ENCODE data around the gene PREX1.

PREX1 gene

DNA sequence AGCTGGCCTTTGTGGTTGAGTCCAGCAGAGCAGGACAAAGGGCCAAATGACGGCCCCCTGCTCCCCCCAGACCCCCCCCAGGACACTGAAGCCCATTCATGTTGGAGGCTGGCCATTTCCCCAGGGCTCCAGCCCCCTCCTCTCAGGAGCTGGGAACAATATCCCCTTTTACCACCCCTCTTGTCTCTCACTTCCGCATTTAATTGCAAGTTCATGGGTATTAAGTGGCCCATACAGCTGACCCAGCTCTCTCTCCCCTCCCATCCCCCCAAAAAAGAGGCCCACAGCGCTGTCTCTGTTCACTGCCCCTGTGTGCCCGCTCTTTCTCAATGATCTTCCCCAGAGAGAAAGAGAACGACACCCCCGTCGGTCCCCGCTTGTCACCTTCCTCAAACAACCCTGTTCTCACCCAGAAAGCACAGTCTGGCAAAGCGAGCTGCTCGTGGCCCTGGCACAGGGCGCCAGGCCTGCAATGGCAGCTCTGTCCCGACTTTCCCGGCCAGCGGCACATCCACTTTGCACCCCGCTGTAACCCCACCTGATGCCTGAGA lies 30.4 kb downstream of the PREX1 start:
- TF ChIP-seq, protein P1, sequence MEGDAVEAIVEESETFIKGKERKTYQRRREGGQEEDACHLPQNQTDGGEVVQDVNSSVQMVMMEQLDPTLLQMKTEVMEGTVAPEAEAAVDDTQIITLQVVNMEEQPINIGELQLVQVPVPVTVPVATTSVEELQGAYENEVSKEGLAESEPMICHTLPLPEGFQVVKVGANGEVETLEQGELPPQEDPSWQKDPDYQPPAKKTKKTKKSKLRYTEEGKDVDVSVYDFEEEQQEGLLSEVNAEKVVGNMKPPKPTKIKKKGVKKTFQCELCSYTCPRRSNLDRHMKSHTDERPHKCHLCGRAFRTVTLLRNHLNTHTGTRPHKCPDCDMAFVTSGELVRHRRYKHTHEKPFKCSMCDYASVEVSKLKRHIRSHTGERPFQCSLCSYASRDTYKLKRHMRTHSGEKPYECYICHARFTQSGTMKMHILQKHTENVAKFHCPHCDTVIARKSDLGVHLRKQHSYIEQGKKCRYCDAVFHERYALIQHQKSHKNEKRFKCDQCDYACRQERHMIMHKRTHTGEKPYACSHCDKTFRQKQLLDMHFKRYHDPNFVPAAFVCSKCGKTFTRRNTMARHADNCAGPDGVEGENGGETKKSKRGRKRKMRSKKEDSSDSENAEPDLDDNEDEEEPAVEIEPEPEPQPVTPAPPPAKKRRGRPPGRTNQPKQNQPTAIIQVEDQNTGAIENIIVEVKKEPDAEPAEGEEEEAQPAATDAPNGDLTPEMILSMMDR (IDR thresholded peaks at IDR 0.05; ENCODE audit: low read depth, low read length) = no peak
- TF ChIP-seq MYC (IDR thresholded peaks at IDR 0.05; ENCODE audit: low read depth, low read length) (no peak), POLR2A (IDR thresholded peaks at IDR 0.05; ENCODE audit: extremely low read depth, insufficient read length) (no peak)
- TF ChIP-seq, protein P2, sequence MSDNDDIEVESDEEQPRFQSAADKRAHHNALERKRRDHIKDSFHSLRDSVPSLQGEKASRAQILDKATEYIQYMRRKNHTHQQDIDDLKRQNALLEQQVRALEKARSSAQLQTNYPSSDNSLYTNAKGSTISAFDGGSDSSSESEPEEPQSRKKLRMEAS (IDR thresholded peaks at IDR 0.05; ENCODE audit: low read depth, low read length) = no peak
- DNase-seq (ENCODE audit: low read depth) = peak; percentile 69
- H3K4me3 ChIP-seq (ENCODE audit: low read depth, low read length) = no peak overlapping the region

DNA sequence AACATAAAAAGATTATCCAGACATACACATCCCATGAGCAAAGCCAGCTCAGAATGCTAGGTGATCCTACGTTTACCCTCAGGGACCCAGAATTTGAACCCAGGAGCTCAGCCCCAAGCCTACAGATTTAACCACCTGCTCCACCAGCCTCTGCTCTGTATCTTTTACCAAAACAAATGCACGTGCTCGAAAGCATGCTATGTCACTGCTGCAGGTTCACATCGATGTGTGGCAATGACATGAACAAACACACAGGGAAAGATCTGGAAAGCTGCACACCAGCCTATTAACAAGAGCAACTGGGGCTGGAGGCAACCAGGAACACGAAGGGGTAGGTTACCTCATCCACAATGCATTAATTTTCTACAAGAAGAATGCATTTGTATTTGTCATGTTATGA lies 32.1 kb downstream of the PREX1 start:
- TF ChIP-seq, protein P2 (IDR thresholded peaks at IDR 0.05; ENCODE audit: low read depth, low read length) = no peak
- TF ChIP-seq POLR2A (IDR thresholded peaks at IDR 0.05; ENCODE audit: extremely low read depth, insufficient read length) (no peak), MYC (IDR thresholded peaks at IDR 0.05; ENCODE audit: low read depth, low read length) (no peak)
- TF ChIP-seq, protein P1 (IDR thresholded peaks at IDR 0.05; ENCODE audit: low read depth, low read length) = no peak
- DNase-seq (ENCODE audit: low read depth) = no peak
- H3K4me3 ChIP-seq (ENCODE audit: low read depth, low read length) = no peak overlapping the region

DNA sequence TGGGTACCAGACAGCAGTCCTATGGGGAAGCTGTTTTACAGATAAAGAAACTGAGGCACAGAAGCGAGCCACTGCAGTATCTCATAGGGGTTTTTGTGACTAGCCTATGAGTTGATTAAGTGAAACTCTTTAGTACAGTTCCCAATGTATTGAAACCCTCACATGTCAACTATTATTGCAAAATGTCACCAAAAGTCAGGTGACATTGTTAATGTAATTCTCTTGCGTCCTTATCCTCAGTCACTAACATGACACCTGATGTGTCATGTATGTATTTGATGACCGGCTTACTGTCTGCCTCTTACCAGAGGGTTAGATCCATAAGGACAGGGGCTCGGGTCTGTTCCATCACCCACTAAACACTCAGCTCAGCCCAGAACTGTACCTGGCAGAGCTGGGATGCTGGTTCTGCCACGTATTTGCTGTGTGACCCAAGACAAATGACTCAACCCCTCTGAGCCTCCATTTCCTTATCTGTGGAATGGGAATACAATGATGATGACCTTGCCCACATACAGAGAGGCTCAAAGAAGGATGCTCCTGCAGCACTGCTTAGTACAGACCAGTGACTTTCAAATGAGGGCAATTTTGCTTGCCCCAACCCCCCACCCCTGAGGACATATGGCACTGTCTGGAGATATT lies 32.9 kb downstream of the PREX1 start:
- TF ChIP-seq, protein P1 (IDR thresholded peaks at IDR 0.05; ENCODE audit: low read depth, low read length) = no peak
- TF ChIP-seq MYC (IDR thresholded peaks at IDR 0.05; ENCODE audit: low read depth, low read length) (no peak), POLR2A (IDR thresholded peaks at IDR 0.05; ENCODE audit: extremely low read depth, insufficient read length) (no peak)
- TF ChIP-seq, protein P2 (IDR thresholded peaks at IDR 0.05; ENCODE audit: low read depth, low read length) = no peak
- H3K4me3 ChIP-seq (ENCODE audit: low read depth, low read length) = no peak overlapping the region
- DNase-seq (ENCODE audit: low read depth) = no peak

DNA sequence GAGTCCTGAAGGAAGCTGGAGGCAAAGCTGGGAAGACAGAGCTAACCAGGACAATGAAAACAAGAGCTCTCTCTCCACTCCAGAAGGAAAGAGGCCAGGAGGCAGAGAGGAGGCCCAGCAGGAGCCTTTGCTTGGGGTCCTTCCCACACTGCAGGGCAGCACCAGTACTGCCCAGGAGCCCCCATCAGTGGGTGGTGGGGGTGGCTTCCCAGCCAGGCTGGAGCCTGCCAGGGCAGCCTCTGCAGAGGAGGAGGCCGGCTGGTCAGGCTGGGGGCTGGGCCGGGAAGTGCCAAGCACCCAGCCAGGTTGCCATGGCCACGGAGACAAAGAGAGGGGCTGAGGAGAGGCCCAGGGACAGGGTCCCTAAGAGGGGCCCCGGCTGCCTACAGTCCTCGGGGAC lies 33.4 kb downstream of the PREX1 start:
- H3K4me3 ChIP-seq (ENCODE audit: low read depth, low read length) = no peak overlapping the region
- TF ChIP-seq, protein P1 (IDR thresholded peaks at IDR 0.05; ENCODE audit: low read depth, low read length) = no peak
- TF ChIP-seq POLR2A (IDR thresholded peaks at IDR 0.05; ENCODE audit: extremely low read depth, insufficient read length) (no peak), MYC (IDR thresholded peaks at IDR 0.05; ENCODE audit: low read depth, low read length) (no peak)
- TF ChIP-seq, protein P2 (IDR thresholded peaks at IDR 0.05; ENCODE audit: low read depth, low read length) = no peak
- no peak for DNase-seq (ENCODE audit: low read depth)

DNA sequence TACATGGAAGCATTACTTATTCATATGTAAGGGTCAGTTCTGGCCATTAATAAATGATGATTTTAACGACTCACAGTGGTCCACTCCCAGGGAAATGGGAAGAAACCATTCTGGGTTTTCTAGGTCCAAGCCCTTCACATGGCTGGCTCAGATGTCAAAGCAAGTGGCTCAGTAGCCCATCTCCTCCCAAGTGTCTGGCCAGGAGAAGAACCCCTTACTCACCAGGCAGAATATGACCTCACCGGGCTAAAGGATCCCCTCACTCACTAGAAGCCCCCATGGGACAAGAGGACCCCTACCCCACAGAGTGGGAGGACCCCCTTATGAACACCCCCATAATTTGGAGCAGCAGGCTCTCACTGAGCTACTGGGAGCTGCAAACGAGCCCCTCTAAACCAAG lies 34.0 kb downstream of the PREX1 start:
- no peak overlapping the region for H3K4me3 ChIP-seq (ENCODE audit: low read depth, low read length)
- DNase-seq (ENCODE audit: low read depth) = no peak
- TF ChIP-seq, protein P2 (IDR thresholded peaks at IDR 0.05; ENCODE audit: low read depth, low read length) = no peak
- TF ChIP-seq, protein P1 (IDR thresholded peaks at IDR 0.05; ENCODE audit: low read depth, low read length) = no peak
- TF ChIP-seq MYC (IDR thresholded peaks at IDR 0.05; ENCODE audit: low read depth, low read length) (no peak), POLR2A (IDR thresholded peaks at IDR 0.05; ENCODE audit: extremely low read depth, insufficient read length) (no peak)
